GM23338 (cell line): ENCODE measurements around the gene RPL27A. TPM values are rescaled to one million over a fixed set of nuclear protein-coding genes. Genes with fewer than 3 reads are reported as not detected.

Experiments used
- ATAC-seq: fragments of 200-7000 bp; cut with Tn5 transposase; 3 replicates; pipeline ENCODE4 v1.9.1; 2020
- DNase-seq: peaks from one replicate; pipeline ENCODE4 v3.0.0-alpha.2; 2015; ENCODE audit warnings: low spot score
- H2AFZ ChIP-seq: fragments of 200-600 bp; sonication (generic); 2 replicates; pipeline ENCODE4 v1.8.0; 2016; ENCODE audit warnings: antibody characterized with exemption, mild to moderate bottlenecking, moderate library complexity
- H3F3A ChIP-seq: fragments of 200-600 bp; sonication (generic); replicated peaks from 2 replicates; pipeline ENCODE4 v1.8.0; 2017; ENCODE audit warnings: antibody characterized with exemption, mixed run types, low read depth
- H3K27ac ChIP-seq: fragments of 200-600 bp; sonication (generic); 2 replicates; pipeline ENCODE4 v1.6.1; 2016; ENCODE audit warnings: low read depth
- H3K27me3 ChIP-seq: fragments of 200-600 bp; sonication (generic); 2 replicates; pipeline ENCODE4 v1.8.0; 2016; ENCODE audit warnings: mild to moderate bottlenecking, mixed run types, moderate library complexity; ENCODE audit not compliant: insufficient read depth
- H3K36me3 ChIP-seq: fragments of 200-600 bp; sonication (generic); 2 replicates; pipeline ENCODE4 v1.8.0; 2016; ENCODE audit warnings: mild to moderate bottlenecking; ENCODE audit not compliant: insufficient read depth
- H3K4me1 ChIP-seq: fragments of 200-600 bp; sonication (generic); 2 replicates; pipeline ENCODE4 v1.8.0; 2016; ENCODE audit warnings: mild to moderate bottlenecking, moderate library complexity; ENCODE audit not compliant: insufficient read depth
- H3K4me2 ChIP-seq: fragments of 200-600 bp; sonication (generic); 2 replicates; pipeline ENCODE4 v1.7.1; 2017; ENCODE audit warnings: mixed run types
- H3K4me3 ChIP-seq: fragments of 200-600 bp; sonication (generic); 2 replicates; pipeline ENCODE4 v1.6.1; 2016; ENCODE audit warnings: mixed run types
- H3K79me2 ChIP-seq: fragments of 200-600 bp; sonication (generic); replicated peaks from 2 replicates; pipeline ENCODE4 v1.8.0; 2017; ENCODE audit warnings: mild to moderate bottlenecking; ENCODE audit not compliant: insufficient read depth
- H3K9me2 ChIP-seq: fragments of 200-600 bp; sonication (generic); 2 replicates; pipeline ENCODE4 v1.8.0; 2017; ENCODE audit not compliant: insufficient read depth
- H4K20me1 ChIP-seq: fragments of 200-600 bp; sonication (generic); replicated peaks from 2 replicates; pipeline ENCODE4 v1.8.0; 2017; ENCODE audit warnings: mild to moderate bottlenecking; ENCODE audit not compliant: insufficient read depth
- H3K27ac Mint-ChIP-seq: 2 replicates; pipeline ENCODE4 v1.8.0; 2020; ENCODE audit warnings: inconsistent platforms, mild to moderate bottlenecking, moderate library complexity, mixed read lengths
- H3K27me3 Mint-ChIP-seq: 3 replicates; pipeline ENCODE4 v1.8.0; 2022; ENCODE audit warnings: low read depth, mild to moderate bottlenecking, moderate library complexity, mixed read lengths, inconsistent platforms; ENCODE audit not compliant: insufficient read depth, poor library complexity
- H3K36me3 Mint-ChIP-seq: 3 replicates; pipeline ENCODE4 v1.8.0; 2021; ENCODE audit warnings: low read depth, mild to moderate bottlenecking, inconsistent platforms, moderate library complexity, mixed read lengths
- H3K4me1 Mint-ChIP-seq: 3 replicates; pipeline ENCODE4 v1.8.0; 2020; ENCODE audit warnings: mild to moderate bottlenecking, inconsistent platforms, mixed read lengths
- H3K4me3 Mint-ChIP-seq: 3 replicates; pipeline ENCODE4 v1.8.0; 2021; ENCODE audit warnings: moderate library complexity, mild to moderate bottlenecking, inconsistent platforms, mixed read lengths
- H3K9me3 Mint-ChIP-seq: 3 replicates; pipeline ENCODE4 v1.8.0; 2020; ENCODE audit warnings: moderate library complexity, mild to moderate bottlenecking, inconsistent platforms, mixed read lengths
- CREB1 ChIP-seq: fragments of 250-450 bp; sonication (Bioruptor Pico); IDR thresholded peaks from 2 replicates; pipeline ENCODE4 v1.5.0; 2020; ENCODE audit warnings: low read depth, mild to moderate bottlenecking, moderate library complexity
- EZH2 ChIP-seq: fragments of 200-600 bp; sonication (generic); IDR thresholded peaks from one replicate; pipeline ENCODE4 v1.8.0; 2017; ENCODE audit warnings: antibody characterized with exemption, mild to moderate bottlenecking, low read depth; ENCODE audit not compliant: unreplicated experiment
- EZH2phosphoT487 ChIP-seq: fragments of 200-600 bp; sonication (generic); IDR thresholded peaks from one replicate; pipeline ENCODE4 v1.8.1; 2018; ENCODE audit warnings: antibody characterized with exemption; ENCODE audit not compliant: unreplicated experiment
- ZNF114 ChIP-seq: fragments of 250-450 bp; sonication (Bioruptor Pico); IDR thresholded peaks from 2 replicates; pipeline ENCODE4 v1.5.0; 2020; ENCODE audit warnings: mild to moderate bottlenecking, moderate library complexity
- ZNF331 ChIP-seq: fragments of 250-450 bp; sonication (Bioruptor Pico); IDR thresholded peaks from 2 replicates; pipeline ENCODE4 v1.5.0; 2020; ENCODE audit warnings: low read depth, mild to moderate bottlenecking, moderate library complexity
- polyA plus RNA-seq: library from polyadenylated mRNA; unstranded; fragments of >200 nt; fragmentation: Nextera tagmentation; extraction: Ambion mirVana; gene quantifications from 2 replicates; pipeline ENCODE4 v1.2.1, GENCODE V29; 2016
- total RNA-seq: library from RNA; depleted of rRNA; stranded (reverse); fragments of >200 nt; shearing (Covaris generic); gene quantifications from 2 replicates; pipeline ENCODE4 v1.2.3, GENCODE V29; 2014
- TF ChIP-seq, protein P1 (sequence below): fragments of 250-450 bp; sonication (Bioruptor Pico); IDR thresholded peaks from 2 replicates; pipeline ENCODE4 v1.5.0; 2020; ENCODE audit warnings: mild to moderate bottlenecking, moderate library complexity

RPL27A gene
- total and polyA plus RNA-seq, 2 experiments from 2014 or later, result 1,283 to 3,167 TPM

DNA sequence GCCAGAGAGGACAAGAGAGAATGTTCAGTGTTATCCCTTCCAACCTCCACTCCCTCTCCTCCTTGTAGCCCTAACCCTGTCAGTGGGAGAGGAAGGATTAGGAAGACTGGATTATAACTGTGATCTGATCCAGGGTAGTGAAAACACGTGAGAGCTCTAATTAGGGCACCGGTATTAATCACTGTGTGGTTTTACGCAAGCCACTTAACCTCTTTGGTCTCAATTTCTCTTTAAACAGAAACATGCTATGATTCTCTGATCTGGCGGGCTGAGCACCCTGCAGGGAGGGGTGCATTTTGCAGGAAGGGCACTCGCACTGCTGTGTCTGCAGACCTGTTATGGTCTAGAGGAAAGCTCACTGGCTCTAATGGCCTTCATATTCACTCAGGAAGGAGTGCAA is 11.5 kb downstream of the RPL27A start (continued):
- TF ChIP-seq, protein P1, sequence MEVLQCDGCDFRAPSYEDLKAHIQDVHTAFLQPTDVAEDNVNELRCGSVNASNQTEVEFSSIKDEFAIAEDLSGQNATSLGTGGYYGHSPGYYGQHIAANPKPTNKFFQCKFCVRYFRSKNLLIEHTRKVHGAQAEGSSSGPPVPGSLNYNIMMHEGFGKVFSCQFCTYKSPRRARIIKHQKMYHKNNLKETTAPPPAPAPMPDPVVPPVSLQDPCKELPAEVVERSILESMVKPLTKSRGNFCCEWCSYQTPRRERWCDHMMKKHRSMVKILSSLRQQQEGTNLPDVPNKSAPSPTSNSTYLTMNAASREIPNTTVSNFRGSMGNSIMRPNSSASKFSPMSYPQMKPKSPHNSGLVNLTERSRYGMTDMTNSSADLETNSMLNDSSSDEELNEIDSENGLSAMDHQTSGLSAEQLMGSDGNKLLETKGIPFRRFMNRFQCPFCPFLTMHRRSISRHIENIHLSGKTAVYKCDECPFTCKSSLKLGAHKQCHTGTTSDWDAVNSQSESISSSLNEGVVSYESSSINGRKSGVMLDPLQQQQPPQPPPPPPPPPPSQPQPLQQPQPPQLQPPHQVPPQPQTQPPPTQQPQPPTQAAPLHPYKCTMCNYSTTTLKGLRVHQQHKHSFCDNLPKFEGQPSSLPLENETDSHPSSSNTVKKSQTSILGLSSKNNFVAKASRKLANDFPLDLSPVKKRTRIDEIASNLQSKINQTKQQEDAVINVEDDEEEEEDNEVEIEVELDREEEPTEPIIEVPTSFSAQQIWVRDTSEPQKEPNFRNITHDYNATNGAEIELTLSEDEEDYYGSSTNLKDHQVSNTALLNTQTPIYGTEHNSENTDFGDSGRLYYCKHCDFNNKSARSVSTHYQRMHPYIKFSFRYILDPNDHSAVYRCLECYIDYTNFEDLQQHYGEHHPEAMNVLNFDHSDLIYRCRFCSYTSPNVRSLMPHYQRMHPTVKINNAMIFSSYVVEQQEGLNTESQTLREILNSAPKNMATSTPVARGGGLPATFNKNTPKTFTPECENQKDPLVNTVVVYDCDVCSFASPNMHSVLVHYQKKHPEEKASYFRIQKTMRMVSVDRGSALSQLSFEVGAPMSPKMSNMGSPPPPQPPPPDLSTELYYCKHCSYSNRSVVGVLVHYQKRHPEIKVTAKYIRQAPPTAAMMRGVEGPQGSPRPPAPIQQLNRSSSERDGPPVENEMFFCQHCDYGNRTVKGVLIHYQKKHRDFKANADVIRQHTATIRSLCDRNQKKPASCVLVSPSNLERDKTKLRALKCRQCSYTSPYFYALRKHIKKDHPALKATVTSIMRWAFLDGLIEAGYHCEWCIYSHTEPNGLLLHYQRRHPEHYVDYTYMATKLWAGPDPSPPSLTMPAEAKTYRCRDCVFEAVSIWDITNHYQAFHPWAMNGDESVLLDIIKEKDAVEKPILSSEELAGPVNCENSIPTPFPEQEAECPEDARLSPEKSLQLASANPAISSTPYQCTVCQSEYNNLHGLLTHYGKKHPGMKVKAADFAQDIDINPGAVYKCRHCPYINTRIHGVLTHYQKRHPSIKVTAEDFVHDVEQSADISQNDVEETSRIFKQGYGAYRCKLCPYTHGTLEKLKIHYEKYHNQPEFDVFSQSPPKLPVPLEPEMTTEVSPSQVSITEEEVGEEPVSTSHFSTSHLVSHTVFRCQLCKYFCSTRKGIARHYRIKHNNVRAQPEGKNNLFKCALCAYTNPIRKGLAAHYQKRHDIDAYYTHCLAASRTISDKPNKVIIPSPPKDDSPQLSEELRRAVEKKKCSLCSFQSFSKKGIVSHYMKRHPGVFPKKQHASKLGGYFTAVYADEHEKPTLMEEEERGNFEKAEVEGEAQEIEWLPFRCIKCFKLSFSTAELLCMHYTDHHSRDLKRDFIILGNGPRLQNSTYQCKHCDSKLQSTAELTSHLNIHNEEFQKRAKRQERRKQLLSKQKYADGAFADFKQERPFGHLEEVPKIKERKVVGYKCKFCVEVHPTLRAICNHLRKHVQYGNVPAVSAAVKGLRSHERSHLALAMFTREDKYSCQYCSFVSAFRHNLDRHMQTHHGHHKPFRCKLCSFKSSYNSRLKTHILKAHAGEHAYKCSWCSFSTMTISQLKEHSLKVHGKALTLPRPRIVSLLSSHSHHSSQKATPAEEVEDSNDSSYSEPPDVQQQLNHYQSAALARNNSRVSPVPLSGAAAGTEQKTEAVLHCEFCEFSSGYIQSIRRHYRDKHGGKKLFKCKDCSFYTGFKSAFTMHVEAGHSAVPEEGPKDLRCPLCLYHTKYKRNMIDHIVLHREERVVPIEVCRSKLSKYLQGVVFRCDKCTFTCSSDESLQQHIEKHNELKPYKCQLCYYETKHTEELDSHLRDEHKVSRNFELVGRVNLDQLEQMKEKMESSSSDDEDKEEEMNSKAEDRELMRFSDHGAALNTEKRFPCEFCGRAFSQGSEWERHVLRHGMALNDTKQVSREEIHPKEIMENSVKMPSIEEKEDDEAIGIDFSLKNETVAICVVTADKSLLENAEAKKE, result no peak
- TF ChIP-seq EZH2phosphoT487, result no peak

DNA sequence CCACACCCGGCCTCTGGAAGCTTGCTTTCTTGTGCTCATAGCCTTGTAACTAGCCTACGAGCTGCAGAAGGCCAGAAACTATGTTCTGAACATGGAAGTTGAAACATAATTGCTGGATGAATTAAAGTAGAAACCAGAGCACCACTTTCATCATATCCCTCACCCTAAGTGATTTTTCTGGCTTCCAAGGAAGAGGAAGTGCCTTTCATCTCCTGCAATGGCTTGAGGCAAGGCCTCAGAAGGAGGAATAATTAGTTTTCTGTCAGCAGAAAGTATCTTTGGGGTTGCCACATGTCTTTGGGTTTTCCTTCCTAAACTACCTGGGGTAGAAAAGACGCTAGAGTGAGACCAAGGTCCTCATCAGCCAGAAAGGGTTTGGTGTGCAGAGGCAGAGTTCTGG is 14.5 kb downstream of the RPL27A start:
- Histone ChIP-seq H3K79me2 (peaks cover 13% of the 10 kb centered on the region; the same call in 1 of the 2 replicates), H3K27me3 (no peaks in the 10 kb centered on the region), H2AFZ (no peak overlapping the region), H3K4me3 (no peak overlapping the region), H3K4me1 (peaks cover 40% of the 10 kb centered on the region), H3K36me3 (peaks cover 18% of the 10 kb centered on the region), H3K9me2 (peaks cover 14% of the 10 kb centered on the region), H3F3A (peaks cover 31% of the 10 kb centered on the region), H3K27ac (no peak overlapping the region), H3K4me2 (peak overlapping the region; percentile 74; the same call in 1 of the 2 replicates), H4K20me1 (no peaks in the 10 kb centered on the region)
- H3K4me3 Mint-ChIP-seq, result no peak overlapping the region
- peaks cover 50% of the 10 kb centered on the region for H3K4me1 Mint-ChIP-seq
- no peak for ATAC-seq
- peaks cover 76% of the 10 kb centered on the region for H3K36me3 Mint-ChIP-seq
- no peak overlapping the region for H3K27ac Mint-ChIP-seq
- TF ChIP-seq, protein P1, result no peak
- TF ChIP-seq ZNF114 (no peak), CREB1 (CRISPR knock-in tag) (no peak), ZNF331 (no peak), EZH2phosphoT487 (no peak), EZH2 (no peak)
- no peaks in the 10 kb centered on the region; the same call in 2 of the 3 replicates for H3K9me3 Mint-ChIP-seq
- H3K27me3 Mint-ChIP-seq, result peaks cover 27% of the 10 kb centered on the region
- no peak for DNase-seq
